Measurements from ENCODE around the gene KRTAP4-16.

DNA sequence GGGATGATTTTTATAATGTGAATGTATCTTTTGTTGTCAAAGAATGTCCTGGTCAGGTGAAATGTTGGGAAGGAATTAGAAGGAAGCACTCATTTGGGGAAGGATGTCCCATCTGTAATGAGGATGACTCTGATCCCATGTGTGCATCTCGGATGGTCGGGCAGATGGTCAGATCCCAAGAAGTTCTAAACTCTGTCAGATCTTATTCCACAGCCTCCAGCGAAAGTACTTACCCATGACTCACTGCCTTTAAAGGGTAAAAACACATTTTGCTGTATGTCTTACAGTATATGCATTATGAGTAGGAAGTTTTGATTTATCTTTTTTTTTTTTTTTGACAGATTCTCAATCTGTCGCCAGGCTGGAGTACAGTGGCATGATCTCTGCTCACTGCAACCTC is 16.7 kb upstream of the KRTAP4-16 start:
- TF ChIP-seq, protein P1, sequence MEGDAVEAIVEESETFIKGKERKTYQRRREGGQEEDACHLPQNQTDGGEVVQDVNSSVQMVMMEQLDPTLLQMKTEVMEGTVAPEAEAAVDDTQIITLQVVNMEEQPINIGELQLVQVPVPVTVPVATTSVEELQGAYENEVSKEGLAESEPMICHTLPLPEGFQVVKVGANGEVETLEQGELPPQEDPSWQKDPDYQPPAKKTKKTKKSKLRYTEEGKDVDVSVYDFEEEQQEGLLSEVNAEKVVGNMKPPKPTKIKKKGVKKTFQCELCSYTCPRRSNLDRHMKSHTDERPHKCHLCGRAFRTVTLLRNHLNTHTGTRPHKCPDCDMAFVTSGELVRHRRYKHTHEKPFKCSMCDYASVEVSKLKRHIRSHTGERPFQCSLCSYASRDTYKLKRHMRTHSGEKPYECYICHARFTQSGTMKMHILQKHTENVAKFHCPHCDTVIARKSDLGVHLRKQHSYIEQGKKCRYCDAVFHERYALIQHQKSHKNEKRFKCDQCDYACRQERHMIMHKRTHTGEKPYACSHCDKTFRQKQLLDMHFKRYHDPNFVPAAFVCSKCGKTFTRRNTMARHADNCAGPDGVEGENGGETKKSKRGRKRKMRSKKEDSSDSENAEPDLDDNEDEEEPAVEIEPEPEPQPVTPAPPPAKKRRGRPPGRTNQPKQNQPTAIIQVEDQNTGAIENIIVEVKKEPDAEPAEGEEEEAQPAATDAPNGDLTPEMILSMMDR (conservative IDR thresholded peaks at IDR 0.05), result no peak
- no peak for TF ChIP-seq ZFX (IDR thresholded peaks at IDR 0.05)
